Measurements from ENCODE around the gene RUFY4. TPM values are rescaled to one million over a fixed set of nuclear protein-coding genes. Genes with fewer than 3 reads are reported as not detected.

RUFY4 gene
- total and polyA plus RNA-seq, 4 experiments from 2014 or later, result 0.16 to 0.81 (median 0.30) TPM; not detected in 1

DNA sequence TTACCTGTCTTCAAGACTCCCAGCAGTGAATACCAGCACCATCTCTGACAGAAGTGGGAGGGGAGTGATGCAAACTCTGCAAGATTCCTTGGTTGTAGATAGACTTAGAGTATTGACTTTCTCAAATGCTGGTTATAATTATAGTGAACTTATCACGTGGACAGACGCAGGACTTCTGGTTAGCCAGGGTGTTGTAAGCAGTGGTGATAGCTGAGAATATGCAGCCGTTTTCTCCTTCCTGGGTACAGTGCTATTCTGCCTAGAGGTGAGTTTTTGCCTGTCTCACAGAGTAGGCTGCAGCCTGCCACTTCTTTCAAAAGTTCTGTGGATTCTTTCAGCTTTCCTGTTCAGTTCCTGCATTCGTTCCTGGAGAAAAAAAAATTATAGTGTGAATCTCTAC lies 56.0 kb downstream of the RUFY4 start:
- CTCF ChIA-PET (ENCODE audit: partially characterized antibody), result no interaction called here
- Histone ChIP-seq H3K36me3 (ENCODE audit: insufficient read depth, low read length) (no peaks in the 10 kb centered on the region), H3K4me3 (ENCODE audit: low read length in 2 of 2) (no peak overlapping the region), H3K27ac (ENCODE audit: low read depth, low read length) (no peak overlapping the region), H3K4me1 (ENCODE audit: insufficient read depth, low read length) (no peaks in the 10 kb centered on the region), H3K27me3 (ENCODE audit: insufficient read depth, low read length) (no peaks in the 10 kb centered on the region), H3K9me3 (ENCODE audit: control insufficient read depth in 1 of 2, low read length in 2 of 2) (peaks cover 0 to 3% of the 10 kb centered on the region in 2 donors)
- Mint-ChIP-seq H3K4me1 (peaks cover 4 to 8% (median 5%) of the 10 kb centered on the region in 4 donors), H3K9me3 (peaks cover 2 to 34% (median 21%) of the 10 kb centered on the region in 8 donors), H3K27me3 (peaks cover 17 to 25% of the 10 kb centered on the region in 2 donors), H3K27ac (no peak overlapping the region), H3K36me3 (peaks cover 0 to 6% of the 10 kb centered on the region in 2 donors), H3K4me3 (peak overlapping the region in 1 of 8 donors; percentile 27)
- DNase-seq, result no peak
- intact Hi-C loops (cut with micrococcal nuclease), result no loop called here
- POLR2A ChIA-PET (ENCODE audit: partially characterized antibody), result no interaction called here

- Mint-ChIP-seq H3K36me3 (peaks cover 0 to 6% of the 10 kb centered on the region in 2 donors), H3K4me3 (peak within 1 kb of the TSS in 3 of 8 donors; percentile 27 to 70 (median 54)), H3K27ac (peak within 1 kb of the TSS in 2 of 7 donors; percentile 6 to 58), H3K4me1 (peaks cover 4 to 8% (median 5%) of the 10 kb centered on the region in 4 donors), H3K27me3 (peaks cover 13 to 26% of the 10 kb centered on the region in 2 donors), H3K9me3 (peaks cover 2 to 31% (median 19%) of the 10 kb centered on the region in 8 donors)
- ChIA-PET POLR2A (ENCODE audit: partially characterized antibody) (no interaction called here), CTCF (ENCODE audit: partially characterized antibody) (no interaction called here)
- no peaks in the 10 kb centered on the region for H3K27me3 ChIP-seq (ENCODE audit: insufficient read depth, low read length)
- H3K4me1 ChIP-seq (ENCODE audit: insufficient read depth, low read length), result no peaks in the 10 kb centered on the region
- no peak for DNase-seq
- no peak within 1 kb of the TSS for H3K4me3 ChIP-seq (ENCODE audit: low read length in 2 of 2)
- H3K27ac ChIP-seq (ENCODE audit: low read depth, low read length), result no peak within 1 kb of the TSS
- intact Hi-C loops (cut with micrococcal nuclease), result no loop called here
- H3K36me3 ChIP-seq (ENCODE audit: insufficient read depth, low read length), result no peaks in the 10 kb centered on the region
- peaks cover 0 to 3% of the 10 kb centered on the region in 2 donors for H3K9me3 ChIP-seq (ENCODE audit: control insufficient read depth in 1 of 2, low read length in 2 of 2)
Observed at GRCh38 chr2:218125626-218126080, 56.6 kb downstream of the RUFY4 start, which contains the start of gene CXCR2. Gene CXCR2, plus strand, starts transcription at chr2:218126028. Its CDS starts 8,774 bp downstream, at chr2:218134802.

GRCh38 chr2:218127929-218128455 lies 58.9 kb downstream of the RUFY4 start:
- peaks cover 0 to 8% (median 1%) of the 10 kb centered on the region in 8 donors for H3K9me3 Mint-ChIP-seq
- H3K27me3 Mint-ChIP-seq, result peaks cover 13 to 33% of the 10 kb centered on the region in 2 donors
- Histone ChIP-seq H3K4me1 (ENCODE audit: insufficient read depth, low read length) (no peaks in the 10 kb centered on the region), H3K4me3 (ENCODE audit: low read length in 2 of 2) (no peak overlapping the region), H3K27ac (ENCODE audit: low read depth, low read length) (no peak overlapping the region), H3K9me3 (ENCODE audit: control insufficient read depth in 1 of 2, low read length in 2 of 2) (no peaks in the 10 kb centered on the region), H3K27me3 (ENCODE audit: insufficient read depth, low read length) (no peaks in the 10 kb centered on the region), H3K36me3 (ENCODE audit: insufficient read depth, low read length) (no peaks in the 10 kb centered on the region)
- peaks cover 0 to under 1% of the 10 kb centered on the region in 2 donors for H3K36me3 Mint-ChIP-seq
- H3K4me3 Mint-ChIP-seq, result no peak overlapping the region
- no peak for DNase-seq
- H3K27ac Mint-ChIP-seq, result no peak overlapping the region
- CTCF ChIA-PET (ENCODE audit: partially characterized antibody), result no interaction called here
- H3K4me1 Mint-ChIP-seq, result peaks cover 4 to 8% (median 5%) of the 10 kb centered on the region in 4 donors
- intact Hi-C loops (cut with micrococcal nuclease), result no loop called here
- POLR2A ChIA-PET (ENCODE audit: partially characterized antibody), result no interaction called here

- Histone ChIP-seq H3K4me1 (ENCODE audit: insufficient read depth, low read length) (no peaks in the 10 kb centered on the region), H3K36me3 (ENCODE audit: insufficient read depth, low read length) (no peaks in the 10 kb centered on the region), H3K27ac (ENCODE audit: low read depth, low read length) (no peak overlapping the region), H3K27me3 (ENCODE audit: insufficient read depth, low read length) (no peaks in the 10 kb centered on the region), H3K9me3 (ENCODE audit: control insufficient read depth in 1 of 2, low read length in 2 of 2) (no peaks in the 10 kb centered on the region), H3K4me3 (ENCODE audit: low read length in 2 of 2) (no peak overlapping the region)
- POLR2A ChIA-PET (ENCODE audit: partially characterized antibody), result no interaction called here
- Mint-ChIP-seq H3K9me3 (peaks cover 0 to 1% (median 0%) of the 10 kb centered on the region in 8 donors), H3K4me3 (no peak overlapping the region), H3K27ac (no peak overlapping the region), H3K4me1 (peaks cover 4 to 8% (median 5%) of the 10 kb centered on the region in 4 donors), H3K36me3 (no peaks in the 10 kb centered on the region), H3K27me3 (peaks cover 13 to 33% of the 10 kb centered on the region in 2 donors)
- no peak for DNase-seq
- CTCF ChIA-PET (ENCODE audit: partially characterized antibody), result no interaction called here
- intact Hi-C loops (cut with micrococcal nuclease), result no loop called here
Observed at GRCh38 chr2:218128781-218129457, 59.9 kb downstream of the RUFY4 start.

DNA sequence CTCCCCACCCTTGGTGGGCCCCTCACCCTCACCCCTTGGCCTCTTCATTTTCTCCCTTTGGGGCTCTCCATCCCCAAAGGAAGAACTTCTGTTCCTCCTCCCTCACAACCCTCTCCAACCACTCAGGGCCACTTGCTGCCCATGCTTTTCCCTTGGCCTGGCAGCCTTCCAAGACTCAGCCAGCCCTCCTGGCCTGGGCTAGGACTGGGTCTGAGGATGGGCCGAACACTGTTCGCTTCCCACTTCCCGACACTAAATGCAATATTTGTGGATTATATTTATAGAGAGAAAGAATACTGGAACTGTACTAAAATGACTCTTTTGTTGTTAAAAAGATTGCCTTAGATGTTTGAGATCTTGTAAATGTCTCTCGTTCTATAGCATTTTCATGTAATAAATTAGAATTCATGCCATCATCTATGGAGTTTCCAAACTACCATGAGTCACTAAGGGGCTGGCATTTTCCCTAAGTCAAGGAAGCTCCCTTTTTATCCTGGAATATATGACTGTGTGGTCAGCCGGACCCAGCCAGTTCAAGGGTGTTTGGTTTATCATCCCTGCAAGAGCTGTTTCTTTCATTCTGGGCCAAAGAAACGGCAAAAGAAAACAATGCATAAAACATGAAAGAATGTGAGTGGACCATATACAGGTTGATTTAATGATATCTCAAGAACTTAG lies 60.5 kb downstream of the RUFY4 start:
- POLR2A ChIA-PET (ENCODE audit: partially characterized antibody), result no interaction called here
- DNase-seq, result no peak
- CTCF ChIA-PET (ENCODE audit: partially characterized antibody), result no interaction called here

DNA sequence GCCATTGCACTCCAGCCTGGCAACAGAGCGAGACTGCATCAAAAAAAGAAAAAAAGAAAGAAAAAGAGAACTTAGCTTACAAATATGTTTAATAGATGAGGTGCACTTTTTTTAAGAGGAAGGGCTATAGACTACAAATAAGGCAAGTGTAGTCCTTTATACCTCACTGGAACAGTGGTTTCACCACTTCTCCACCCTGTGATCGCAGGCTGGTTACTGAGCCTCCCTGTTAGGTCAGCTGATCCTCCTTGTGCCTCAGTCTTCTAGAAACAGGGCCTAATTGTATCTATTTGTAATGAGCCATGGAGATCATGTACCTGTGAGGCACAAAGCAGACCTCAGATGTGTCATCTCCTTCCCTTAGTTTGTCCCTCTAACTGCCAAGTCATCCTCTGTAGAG lies 61.3 kb downstream of the RUFY4 start:
- Mint-ChIP-seq H3K27ac (no peak overlapping the region), H3K4me3 (no peak overlapping the region), H3K4me1 (peaks cover 3 to 7% (median 4%) of the 10 kb centered on the region in 4 donors), H3K27me3 (peaks cover 8 to 38% of the 10 kb centered on the region in 2 donors), H3K9me3 (peaks cover 0 to 2% (median 0%) of the 10 kb centered on the region in 8 donors), H3K36me3 (no peaks in the 10 kb centered on the region)
- H3K36me3 ChIP-seq (ENCODE audit: insufficient read depth, low read length), result no peaks in the 10 kb centered on the region
- no peaks in the 10 kb centered on the region for H3K9me3 ChIP-seq (ENCODE audit: control insufficient read depth in 1 of 2, low read length in 2 of 2)
- intact Hi-C loops (cut with micrococcal nuclease), result no loop called here
- ChIA-PET POLR2A (ENCODE audit: partially characterized antibody) (no interaction called here), CTCF (ENCODE audit: partially characterized antibody) (no interaction called here)
- no peaks in the 10 kb centered on the region for H3K4me1 ChIP-seq (ENCODE audit: insufficient read depth, low read length)
- H3K4me3 ChIP-seq (ENCODE audit: low read length in 2 of 2), result no peak overlapping the region
- no peaks in the 10 kb centered on the region for H3K27me3 ChIP-seq (ENCODE audit: insufficient read depth, low read length)
- H3K27ac ChIP-seq (ENCODE audit: low read depth, low read length), result no peak overlapping the region
- no peak for DNase-seq

More for the DNA sequence above, 60.5 kb downstream of the RUFY4 start:
- Histone ChIP-seq H3K4me1 (ENCODE audit: insufficient read depth, low read length) (no peaks in the 10 kb centered on the region), H3K27ac (ENCODE audit: low read depth, low read length) (no peak overlapping the region), H3K4me3 (ENCODE audit: low read length in 2 of 2) (no peak overlapping the region), H3K27me3 (ENCODE audit: insufficient read depth, low read length) (no peaks in the 10 kb centered on the region), H3K36me3 (ENCODE audit: insufficient read depth, low read length) (no peaks in the 10 kb centered on the region), H3K9me3 (ENCODE audit: control insufficient read depth in 1 of 2, low read length in 2 of 2) (no peaks in the 10 kb centered on the region)
- Mint-ChIP-seq H3K27me3 (peaks cover 13 to 38% of the 10 kb centered on the region in 2 donors), H3K9me3 (peaks cover 0 to 1% (median 0%) of the 10 kb centered on the region in 8 donors), H3K27ac (no peak overlapping the region), H3K4me3 (no peak overlapping the region), H3K4me1 (peaks cover 4 to 8% (median 5%) of the 10 kb centered on the region in 4 donors), H3K36me3 (no peaks in the 10 kb centered on the region)
- intact Hi-C loops (cut with micrococcal nuclease), result no loop called here

DNA sequence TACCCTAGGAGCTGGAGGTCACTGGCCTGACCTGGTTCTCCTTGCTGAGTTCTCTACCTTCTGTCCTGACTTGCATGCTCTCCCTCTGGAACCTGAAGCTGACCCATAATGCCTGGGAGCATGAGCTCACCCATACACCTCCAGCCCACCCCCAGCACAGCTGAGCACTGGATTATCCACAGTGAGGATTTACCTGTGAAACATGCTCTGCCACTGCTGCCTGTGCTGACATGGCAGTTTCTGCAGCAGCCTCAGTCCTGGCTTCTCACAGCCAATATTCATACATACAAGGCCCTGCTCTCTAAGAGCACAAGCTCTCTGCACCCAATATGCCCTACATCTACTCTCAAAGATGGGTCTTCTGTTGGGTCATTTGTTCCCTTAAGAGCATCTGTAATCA lies 61.8 kb downstream of the RUFY4 start:
- no peaks in the 10 kb centered on the region for H3K4me1 ChIP-seq (ENCODE audit: insufficient read depth, low read length)

More for the DNA sequence above, 61.8 kb downstream of the RUFY4 start:
- Histone ChIP-seq H3K27ac (ENCODE audit: low read depth, low read length) (no peak overlapping the region), H3K27me3 (ENCODE audit: insufficient read depth, low read length) (no peaks in the 10 kb centered on the region), H3K36me3 (ENCODE audit: insufficient read depth, low read length) (no peaks in the 10 kb centered on the region), H3K9me3 (ENCODE audit: control insufficient read depth in 1 of 2, low read length in 2 of 2) (no peaks in the 10 kb centered on the region), H3K4me3 (ENCODE audit: low read length in 2 of 2) (no peak overlapping the region)
- H3K4me3 Mint-ChIP-seq, result no peak overlapping the region
- no peak overlapping the region for H3K27ac Mint-ChIP-seq
- CTCF ChIA-PET (ENCODE audit: partially characterized antibody), result no interaction called here
- peaks cover 7 to 39% of the 10 kb centered on the region in 2 donors for H3K27me3 Mint-ChIP-seq
- POLR2A ChIA-PET (ENCODE audit: partially characterized antibody), result no interaction called here
- H3K36me3 Mint-ChIP-seq, result no peaks in the 10 kb centered on the region
- no peak for DNase-seq
- intact Hi-C loops (cut with micrococcal nuclease), result no loop called here
- peaks cover 0 to 7% (median 0%) of the 10 kb centered on the region in 8 donors for H3K9me3 Mint-ChIP-seq
- H3K4me1 Mint-ChIP-seq, result peaks cover 0 to 2% (median 0%) of the 10 kb centered on the region in 4 donors
